Adrenal gland (tissue), 5 donors: Measurements from ENCODE around the gene PKD2L2.

ENCODE experiments used
- CTCF ChIP-seq, 6 experiments: fragments of 450-650 bp in 4 of 6; fragments of 200-600 bp in 2 of 6; sonication (generic) in 1 of 6; IDR thresholded peaks; 1 replicate in 5 of 6; 2 replicates in 1 of 6; pipeline versions ENCODE4 v1.5.1 to v1.8.0; 2016 to 2021; ENCODE audit warnings: antibody characterized with exemption in 6 of 6, mild to moderate bottlenecking in 2 of 6, moderate library complexity in 1 of 6
- POLR2A ChIP-seq, 2 donors: fragments of 450-650 bp; IDR thresholded peaks; one replicate each; pipeline ENCODE4 v1.6.1; 2017; ENCODE audit warnings: antibody characterized with exemption in 2 of 2, mild to moderate bottlenecking in 2 of 2, moderate library complexity in 1 of 2
- donor health status: DM: no; HTN: no; CAD: no.

- TF ChIP-seq CTCF (IDR thresholded peaks at IDR 0.05), result no peak
- no peak for TF ChIP-seq POLR2A (IDR thresholded peaks at IDR 0.05)
Observed at GRCh38 chr5:137932800-137933199, 43.5 kb downstream of the PKD2L2 start.
